Esophagus mucosa (tissue), 1 donor: Measurements from ENCODE around the gene RPL41. TPM values are rescaled to one million over a fixed set of nuclear protein-coding genes. Genes with fewer than 3 reads are reported as not detected.
A peak's percentile ranks its signal among the peaks of the same experiment; 100 is the strongest.
"Not testable (repeated sequence)": the region's sequence is repeated elsewhere in the genome, so short reads cannot be mapped to it uniquely, and the experiment has no call there.

ENCODE experiments used
- ATAC-seq: fragments of 200-7000 bp; cut with Tn5 transposase; one replicate; pipeline ENCODE4 v1.9.1; 2020
- total RNA-seq: library from RNA; stranded (reverse); gene quantifications from one replicate; pipeline ENCODE4 v1.2.4, GENCODE V29; 2023
- donor health status: DM: yes; HTN: yes; CAD: no.

RPL41 gene
- 4,992 TPM for total RNA-seq

- ATAC-seq: peak; percentile 69
These were observed at the start of gene RPL41 for GRCh38 chr12:56116267-56117081. TSS of gene RPL41 (plus strand) at chr12:56116633.

DNA sequence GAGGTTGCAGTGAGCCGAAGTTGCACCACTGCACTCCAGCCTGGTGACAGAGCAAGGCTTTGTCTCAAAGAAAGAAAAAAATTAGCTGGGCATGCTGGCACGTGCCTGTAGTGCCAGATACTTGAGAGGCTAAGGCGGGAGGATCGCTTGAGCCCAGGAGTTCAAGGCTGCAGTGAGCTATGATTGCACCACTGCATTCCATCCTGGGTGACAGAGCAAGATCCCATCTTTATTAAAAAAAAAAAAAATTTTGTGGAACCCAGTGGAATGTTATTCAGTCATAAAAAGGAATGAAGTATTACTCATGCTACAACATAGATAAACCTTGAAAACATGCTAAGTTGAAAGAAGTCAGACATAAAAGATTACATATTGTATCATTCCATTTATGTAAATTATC is 44.8 kb upstream of the RPL41 start:
- ATAC-seq: no peak

GRCh38 chr12:56074396-56074795 is 42.0 kb upstream of the RPL41 start:
- no peak for ATAC-seq

DNA sequence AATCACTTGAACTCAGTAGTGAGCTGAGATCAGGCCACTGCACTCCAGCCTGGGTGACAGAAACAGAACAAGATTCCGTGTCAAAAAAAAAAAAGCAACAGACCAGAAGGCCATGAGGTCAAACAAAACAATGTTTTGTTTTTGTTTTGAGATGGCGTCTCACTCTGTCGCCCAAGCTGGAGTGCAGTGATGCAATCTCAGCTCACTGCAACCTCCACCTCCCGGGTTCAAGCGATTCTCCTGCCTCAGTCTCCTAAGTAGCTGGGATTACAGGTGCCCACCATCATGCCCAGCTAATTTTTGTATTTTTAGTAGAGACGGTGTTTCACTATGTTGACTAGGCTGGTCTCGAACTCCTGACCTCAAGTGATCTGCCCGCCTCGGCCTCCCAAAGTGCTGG is 38.5 kb upstream of the RPL41 start:
- not testable (repeated sequence) for ATAC-seq

- ATAC-seq: no peak
These were observed 38.0 kb upstream of the RPL41 start for GRCh38 chr12:56078427-56078826.

DNA sequence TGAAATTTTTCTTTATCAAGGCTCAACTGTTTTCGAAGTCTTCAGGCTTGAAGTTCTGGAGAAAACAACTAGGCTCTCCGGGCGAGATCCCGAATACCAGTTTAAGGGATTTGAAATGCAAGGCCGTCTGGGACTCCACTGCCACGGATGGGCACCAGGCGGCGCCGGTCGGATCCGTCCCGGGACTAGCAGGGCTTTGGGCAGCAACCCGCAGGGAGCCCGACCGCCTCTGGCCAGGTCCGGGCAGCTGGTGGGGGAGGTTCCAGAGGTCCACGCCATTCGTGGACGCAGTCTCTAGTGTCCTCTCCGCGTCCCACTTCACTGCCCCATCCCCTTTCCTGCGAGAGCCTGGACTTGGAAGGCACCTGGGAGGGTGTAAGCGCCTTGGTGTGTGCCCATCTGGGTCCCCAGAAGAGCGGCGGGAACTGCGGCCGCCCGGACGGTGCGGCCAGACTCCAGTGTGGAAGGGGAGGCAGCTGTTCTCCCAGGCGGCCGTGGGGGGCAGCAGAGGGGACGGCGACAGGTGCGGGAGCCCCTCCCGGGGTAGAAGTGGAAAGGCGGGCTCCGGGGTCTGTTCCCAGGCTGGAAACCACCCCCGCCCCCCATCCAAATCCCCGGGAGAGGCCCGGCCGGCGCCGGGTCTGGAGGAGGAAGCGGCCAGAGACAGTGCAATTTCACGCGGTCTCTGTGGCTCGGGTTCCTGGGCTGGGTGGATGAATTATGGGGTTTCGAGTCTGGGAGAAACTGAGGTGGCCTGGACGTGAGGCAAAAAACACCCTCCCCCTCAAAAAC is 37.3 kb upstream of the RPL41 start:
- ATAC-seq: peak; percentile 72

DNA sequence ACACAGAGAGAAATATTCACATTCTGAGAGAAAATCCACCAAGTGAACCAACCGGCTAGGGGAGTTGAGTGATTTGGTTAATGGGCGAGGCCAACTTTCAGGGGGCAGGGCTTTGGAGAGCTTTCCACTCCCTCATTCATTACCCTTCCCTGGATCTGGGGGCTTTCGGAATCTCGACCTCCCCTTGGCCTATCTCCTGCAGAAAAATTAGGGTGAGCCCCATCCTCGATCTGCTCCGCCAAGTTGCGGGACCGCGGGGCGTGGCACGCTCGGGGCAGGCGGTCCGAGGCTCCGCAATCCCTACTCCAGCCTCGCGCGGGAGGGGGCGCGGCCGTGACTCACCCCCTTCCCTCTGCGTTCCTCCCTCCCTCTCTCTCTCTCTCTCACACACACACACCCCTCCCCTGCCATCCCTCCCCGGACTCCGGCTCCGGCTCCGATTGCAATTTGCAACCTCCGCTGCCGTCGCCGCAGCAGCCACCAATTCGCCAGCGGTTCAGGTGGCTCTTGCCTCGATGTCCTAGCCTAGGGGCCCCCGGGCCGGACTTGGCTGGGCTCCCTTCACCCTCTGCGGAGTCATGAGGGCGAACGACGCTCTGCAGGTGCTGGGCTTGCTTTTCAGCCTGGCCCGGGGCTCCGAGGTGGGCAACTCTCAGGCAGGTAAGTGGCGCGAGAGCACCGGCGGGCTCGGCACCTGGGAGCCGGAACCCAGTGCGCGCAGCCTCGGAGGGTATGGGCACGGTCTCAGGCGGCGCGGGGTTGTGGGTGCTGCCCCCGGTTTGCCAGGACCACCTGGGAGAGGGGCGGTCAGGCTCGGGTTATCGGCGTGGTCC is 36.5 kb upstream of the RPL41 start, which contains the start of gene ERBB3:
Gene ERBB3, plus strand, starts transcription at position 443 of the 833 bp plus-strand sequence. Its CDS starts 136 bp downstream, at position 579.
- ATAC-seq: peak; percentile 94

DNA sequence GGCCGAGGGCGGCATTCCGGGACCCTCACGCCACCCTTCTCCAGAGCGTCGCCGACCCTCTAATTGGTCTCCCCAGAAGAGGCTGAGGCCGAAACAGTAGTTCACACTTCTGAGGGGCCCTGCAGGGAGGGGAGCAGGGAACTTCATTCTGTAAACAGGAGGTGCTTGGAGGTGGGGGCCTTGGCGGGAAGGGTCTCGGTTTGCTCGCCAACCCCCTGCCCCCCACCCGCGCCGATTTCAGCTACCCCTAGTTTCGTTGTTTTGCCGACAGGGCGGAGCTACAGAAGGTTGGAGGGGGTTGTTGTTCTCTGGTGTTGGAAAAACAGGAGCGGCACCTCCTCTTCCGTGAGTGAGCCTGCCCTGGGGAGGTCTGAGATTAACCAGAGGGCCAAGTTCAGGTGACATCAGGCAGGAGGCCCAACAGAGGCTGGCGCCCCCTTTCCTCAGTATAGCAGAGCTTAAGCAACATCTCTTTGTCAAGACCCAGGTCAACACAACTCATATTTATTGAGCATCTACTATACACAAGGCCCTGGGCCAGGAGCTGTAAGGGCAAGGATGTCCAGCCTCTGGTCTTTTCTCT is 35.8 kb upstream of the RPL41 start:
- ATAC-seq: peak; percentile 56

DNA sequence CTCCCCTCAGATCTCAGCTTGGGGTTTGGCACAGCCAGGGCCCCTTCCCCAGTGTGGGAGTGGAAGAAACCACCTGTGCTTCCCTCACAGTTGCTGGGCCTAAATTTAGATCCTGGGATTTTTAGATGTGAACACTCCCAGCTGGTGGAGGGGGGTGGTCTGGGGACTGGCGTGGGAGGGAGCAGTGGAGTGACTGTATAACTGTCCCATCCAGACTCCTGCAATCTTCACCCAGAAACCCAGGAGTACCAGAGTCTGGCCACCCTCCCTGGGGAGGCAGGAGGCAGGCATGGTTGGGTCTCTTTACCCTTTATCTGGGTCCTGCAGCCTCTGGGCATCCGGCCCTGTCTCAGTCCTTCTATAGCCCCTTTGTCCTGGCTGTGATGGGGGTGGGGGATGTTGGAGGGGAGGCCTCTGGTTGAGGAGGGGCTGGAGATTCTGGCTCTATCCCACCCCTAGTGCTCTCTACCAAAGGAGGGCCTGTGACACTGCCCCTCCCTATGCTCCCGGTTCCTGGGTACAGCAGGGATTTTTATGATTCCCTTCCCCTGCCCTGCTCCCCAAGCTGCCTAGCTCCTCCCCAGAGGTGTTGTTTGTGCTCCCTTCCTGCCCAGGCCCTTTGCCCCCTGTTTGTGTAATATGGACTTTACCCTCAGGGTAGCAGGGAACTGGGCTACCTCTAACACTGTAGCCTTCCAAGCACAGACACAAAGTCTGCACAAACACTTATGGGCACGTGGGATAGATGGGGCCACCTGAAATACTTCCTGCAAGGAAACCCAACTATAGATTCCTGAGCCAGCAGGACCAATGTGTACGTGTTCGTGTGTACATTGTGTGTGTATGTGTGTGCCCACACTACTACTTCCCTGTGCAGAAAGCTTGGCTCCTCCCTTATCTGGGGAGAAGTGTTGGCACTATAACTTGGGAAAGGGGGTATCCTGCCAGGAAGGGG is 34.8 kb upstream of the RPL41 start:
- ATAC-seq: no peak

DNA sequence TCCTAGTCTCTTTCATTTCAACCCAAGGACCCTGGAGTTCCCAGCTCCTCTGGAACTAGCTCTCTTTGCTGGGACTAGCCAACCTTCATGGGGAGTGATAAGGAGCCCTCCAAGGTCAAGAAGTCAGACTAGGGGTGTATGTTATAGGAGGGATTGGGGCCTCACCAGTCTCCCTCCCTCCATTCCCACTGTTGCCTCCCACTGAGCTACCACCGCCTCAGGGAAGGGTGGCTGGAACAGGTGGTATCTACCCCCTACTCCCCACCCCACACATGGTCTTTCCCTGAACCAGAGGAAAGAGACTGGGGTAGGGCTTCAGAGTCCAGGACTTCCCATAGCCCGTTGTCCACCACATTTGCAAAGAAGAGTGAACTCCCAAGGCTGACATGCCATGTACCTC is 34.1 kb upstream of the RPL41 start:
- ATAC-seq: no peak

DNA sequence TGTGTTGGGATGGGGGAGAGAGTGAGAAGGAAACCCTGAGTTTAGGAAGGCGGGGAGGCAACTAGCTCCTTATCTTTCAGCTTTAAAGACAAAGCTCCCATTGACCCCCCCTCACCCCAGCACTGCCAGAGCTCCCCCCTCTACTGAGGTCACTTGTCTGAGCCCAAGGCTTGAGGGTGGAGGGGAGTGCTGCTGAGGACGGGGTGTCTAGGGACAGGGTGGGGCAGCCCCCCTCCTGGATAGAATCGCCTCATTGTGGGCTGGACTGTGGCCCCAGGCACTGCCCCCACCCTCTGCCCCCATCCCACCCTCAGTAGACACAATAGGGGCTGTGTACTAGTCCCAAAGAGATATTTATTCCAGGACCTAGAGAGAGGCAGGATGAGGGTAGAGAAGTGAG is 33.5 kb upstream of the RPL41 start:
- no peak for ATAC-seq

- ATAC-seq: no peak
These were observed 31.4 kb upstream of the RPL41 start for GRCh38 chr12:56084958-56085543.

GRCh38 chr12:56086096-56086495 is 30.3 kb upstream of the RPL41 start:
- ATAC-seq: peak; percentile 83

DNA sequence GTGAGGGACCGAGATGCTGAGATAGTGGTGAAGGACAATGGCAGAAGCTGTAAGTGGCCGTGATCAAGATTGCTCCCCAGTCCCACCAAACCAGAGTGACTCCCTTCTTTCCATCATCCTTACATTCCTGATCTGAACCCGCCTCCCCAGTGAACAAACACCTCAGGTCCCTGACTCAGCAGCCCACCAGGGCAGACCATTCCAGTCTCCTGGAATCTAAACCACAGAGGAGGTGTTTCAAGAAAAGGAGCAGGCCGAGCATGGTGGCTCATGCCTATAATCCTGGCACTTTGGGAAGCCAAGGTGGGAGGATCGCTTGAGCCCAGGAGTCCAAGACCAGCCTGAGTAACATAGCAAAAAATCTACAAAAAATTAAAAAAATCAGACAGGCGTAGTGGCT is 29.8 kb upstream of the RPL41 start:
- no peak for ATAC-seq

DNA sequence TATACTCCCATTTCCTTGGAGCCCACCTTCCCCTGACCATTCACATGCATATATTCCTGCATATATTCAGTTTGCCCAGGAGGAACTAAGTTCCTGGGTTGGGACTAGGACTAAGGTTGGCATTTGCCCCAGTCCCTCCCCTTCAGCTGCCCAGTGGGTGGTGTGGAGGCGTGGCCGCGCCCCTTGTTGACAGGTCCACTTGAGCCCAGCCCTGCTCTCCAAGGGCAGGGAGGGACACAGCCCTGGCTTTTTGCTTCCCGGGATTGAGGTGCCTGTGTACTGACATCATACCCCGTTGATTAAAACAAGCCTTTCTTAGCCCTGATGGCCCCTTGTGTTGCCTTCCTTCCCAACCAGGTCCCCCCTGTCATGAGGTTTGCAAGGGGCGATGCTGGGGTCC is 29.2 kb upstream of the RPL41 start:
- ATAC-seq: peak; percentile 71

DNA sequence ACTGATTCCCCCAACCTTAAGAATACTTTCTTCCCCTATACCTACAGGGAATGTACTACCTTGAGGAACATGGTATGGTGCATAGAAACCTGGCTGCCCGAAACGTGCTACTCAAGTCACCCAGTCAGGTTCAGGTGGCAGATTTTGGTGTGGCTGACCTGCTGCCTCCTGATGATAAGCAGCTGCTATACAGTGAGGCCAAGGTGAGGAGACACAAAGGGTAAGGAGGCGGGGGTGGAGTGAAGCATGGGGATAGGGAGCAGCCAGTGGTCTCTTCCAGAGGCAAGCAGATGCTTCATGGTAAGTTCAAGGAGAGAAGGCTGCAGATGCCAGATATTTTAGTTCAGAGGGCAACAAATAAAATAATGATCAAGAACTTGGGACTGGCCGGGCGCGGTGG is 18.7 kb upstream of the RPL41 start:
- ATAC-seq: no peak

GRCh38 chr12:56098592-56098991 is 17.8 kb upstream of the RPL41 start:
- no peak for ATAC-seq

DNA sequence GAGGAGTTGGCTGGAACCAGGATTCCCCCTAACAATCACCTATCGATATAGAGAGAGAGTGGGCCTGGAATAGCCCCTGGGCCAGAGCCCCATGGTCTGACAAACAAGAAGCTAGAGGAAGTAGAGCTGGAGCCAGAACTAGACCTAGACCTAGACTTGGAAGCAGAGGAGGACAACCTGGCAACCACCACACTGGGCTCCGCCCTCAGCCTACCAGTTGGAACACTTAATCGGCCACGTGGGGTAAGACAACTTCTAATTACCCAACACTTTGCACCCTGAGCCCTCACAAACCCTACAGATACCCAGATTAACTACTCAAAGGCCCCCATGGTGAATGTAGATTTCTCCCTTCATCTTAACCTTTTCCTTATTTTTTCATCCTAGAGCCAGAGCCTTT is 16.6 kb upstream of the RPL41 start:
- no peak for ATAC-seq

GRCh38 chr12:56101045-56101444 is 15.4 kb upstream of the RPL41 start:
- ATAC-seq: no peak

DNA sequence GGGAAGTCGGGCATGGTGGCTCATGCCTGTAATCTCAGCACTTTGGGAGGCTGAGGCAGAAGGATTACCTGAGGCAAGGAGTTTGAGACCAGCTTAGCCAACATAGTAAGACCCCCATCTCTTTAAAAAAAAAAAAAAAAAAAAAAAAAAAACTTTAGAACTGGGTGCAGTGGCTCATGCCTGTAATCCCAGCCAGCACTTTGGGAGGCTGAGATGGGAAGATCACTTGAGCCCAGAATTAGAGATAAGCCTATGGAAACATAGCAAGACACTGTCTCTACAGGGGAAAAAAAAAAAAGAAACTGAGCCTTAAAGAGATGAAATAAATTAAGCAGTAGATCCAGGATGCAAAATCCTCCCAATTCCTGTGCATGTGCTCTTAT is 13.8 kb upstream of the RPL41 start:
- ATAC-seq: no peak
